Spleen (tissue), 11 donors: ENCODE results near the gene SPACDR. TPM values are rescaled to one million over a fixed set of nuclear protein-coding genes. Genes with fewer than 3 reads are reported as not detected.

Source experiments
- DNase-seq: peaks from one replicate; pipeline ENCODE4 v3.0.0-alpha.2; 2020
- H3K27ac ChIP-seq, 8 donors: fragments of 200-600 bp; sonication (generic) in 7 of 8; 1 replicate in 4 of 8; 2 replicates in 4 of 8; pipeline versions ENCODE4 v1.5.0 to v1.8.0; 2016 to 2021; ENCODE audit warnings: inconsistent platforms in 4 of 8, mild to moderate bottlenecking in 4 of 8, moderate library complexity in 1 of 8
- H3K27me3 ChIP-seq, 7 donors: fragments of 200-600 bp; sonication (generic) in 6 of 7; replicated peaks in 1 of 7; 1 replicate in 4 of 7; 2 replicates in 3 of 7; pipeline versions ENCODE4 v1.5.0 to v1.8.0; 2016 to 2021; ENCODE audit warnings: inconsistent platforms in 3 of 7, mild to moderate bottlenecking in 1 of 7
- H3K36me3 ChIP-seq, 6 donors: fragments of 200-600 bp; sonication (generic) in 5 of 6; 1 replicate in 4 of 6; 2 replicates in 2 of 6; pipeline versions ENCODE4 v1.5.0 to v1.8.0; 2016 to 2021; ENCODE audit warnings: inconsistent platforms in 2 of 6
- H3K4me1 ChIP-seq, 6 donors: fragments of 200-600 bp; sonication (generic) in 5 of 6; 1 replicate in 3 of 6; 2 replicates in 3 of 6; pipeline versions ENCODE4 v1.5.0 to v1.8.0; 2016 to 2021; ENCODE audit warnings: inconsistent platforms in 3 of 6
- H3K4me3 ChIP-seq, 8 donors: fragments of 200-600 bp; sonication (generic) in 7 of 8; 1 replicate in 4 of 8; 2 replicates in 4 of 8; pipeline versions ENCODE4 v1.5.0 to v1.8.0; 2016 to 2021; ENCODE audit warnings: inconsistent platforms in 4 of 8, mild to moderate bottlenecking in 4 of 8, moderate library complexity in 2 of 8
- H3K9me3 ChIP-seq, 8 donors: fragments of 200-600 bp; sonication (generic) in 7 of 8; 1 replicate in 4 of 8; 2 replicates in 4 of 8; pipeline versions ENCODE4 v1.5.0 to v1.8.0; 2016 to 2021; ENCODE audit warnings: inconsistent platforms in 4 of 8
- POLR2A ChIP-seq, 3 donors: fragments of 450-650 bp; IDR thresholded peaks; one replicate each; pipeline ENCODE4 v1.5.1; 2017; ENCODE audit warnings: antibody characterized with exemption in 3 of 3, mild to moderate bottlenecking in 1 of 3
- POLR2AphosphoS5 ChIP-seq, 3 donors: sonication (generic); formaldehyde crosslinking; IDR thresholded peaks; one replicate each; pipeline ENCODE4 v1.5.1; 2017; ENCODE audit warnings: antibody characterized with exemption in 3 of 3
- WGBS, 5 donors: extraction: QIAGEN DNeasy Blood & Tissue Kit in 3 of 5; methylation state at CpG; one replicate each; pipeline versions ENCODE4 v1.1.5 to v1.1.7; 2013 to 2018; 5-methylcytosine and 5-hydroxymethylcytosine counted together
- intact Hi-C: fragments of 100-400 bp; cut with DNase I; formaldehyde crosslinking; loops from one replicate; pipeline ENCODE4 v1.15.0; 2023; ENCODE audit warnings: low total_unique reads
- polyA plus RNA-seq, 3 donors: library from polyadenylated mRNA; stranded (reverse); fragments of 200-250 nt; gene quantifications; one replicate each; pipeline ENCODE4 v1.2.1, GENCODE V29; 2013
- total RNA-seq, 7 donors: library from RNA; depleted of rRNA in 3 of 7; stranded (reverse); fragments of >200 nt in 3 of 7; fragmentation: NEBNext Ultra II Directional in 4 of 7; extraction: Animal tissue kit (Norgen Biotek cat#: 25700) in 4 of 7; gene quantifications; one replicate each; pipeline versions ENCODE4 v1.1.0 to v1.2.1, GENCODE V29; 2016 to 2021
- TF ChIP-seq, protein P1 (sequence below), 11 experiments: fragments of 200-600 bp in 7 of 11; fragments of 450-650 bp in 4 of 11; sonication (generic) in 4 of 11; IDR thresholded peaks in 8 of 11; conservative IDR thresholded peaks in 3 of 11; 1 replicate in 7 of 11; 2 replicates in 4 of 11; pipeline versions ENCODE4 v1.4.0 to v1.8.0; 2016 to 2021; ENCODE audit warnings: antibody characterized with exemption in 11 of 11, inconsistent platforms in 4 of 11, mild to moderate bottlenecking in 1 of 11
- donor health status: healthy with polysubstance abuse.
- donor health status: DM: no; HTN: no; CAD: no; lungs with moderate emphysema.
- donor health status: DM: no; HTN: no; CAD: no.
- donor health status: Bipolar disorder and iron deficiency.
- donor health status: healthy.
- donor health status: DM: no; HTN: no; CAD: no.
- donor health status: DM: yes; HTN: yes; CAD: no.

The SPACDR gene
- total and polyA plus RNA-seq, 10 donors, result 0.65 to 4.6 (median 1.7) TPM; not detected in 2

DNA sequence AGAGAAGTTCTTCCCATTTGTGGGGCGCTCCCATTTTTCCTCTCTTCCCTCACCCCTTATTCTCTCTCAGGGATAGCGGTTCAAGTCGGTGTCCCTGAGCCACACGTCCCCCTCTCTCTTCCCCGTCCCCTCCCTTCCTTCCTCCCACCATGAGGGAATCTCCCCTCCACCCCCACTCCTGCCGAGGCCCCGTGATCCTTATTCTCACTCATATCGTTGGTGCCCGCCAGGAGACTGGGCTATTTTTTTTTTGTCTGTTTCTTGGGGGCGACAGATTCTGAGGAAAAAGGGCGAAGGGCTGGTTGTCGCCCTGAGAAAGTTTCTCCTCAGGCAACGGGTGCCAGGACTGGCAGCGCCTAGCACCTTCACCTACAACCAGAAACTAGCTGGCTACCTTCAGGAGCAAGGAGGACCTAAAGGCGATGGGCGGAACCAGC lies 36.3 kb downstream of the SPACDR start:
- intact Hi-C loops, result no loop called here
- Histone ChIP-seq H3K4me1 (peaks cover 23 to 47% (median 32%) of the 10 kb centered on the region in 6 donors), H3K36me3 (peaks cover 0 to 21% (median 3%) of the 10 kb centered on the region in 6 donors), H3K4me3 (peak overlapping the region in 6 of 8 donors; percentile 38 to 97 (median 79)), H3K27me3 (no peaks in the 10 kb centered on the region), H3K27ac (peak overlapping the region; percentile 99 to 100 (median 100)), H3K9me3 (no peaks in the 10 kb centered on the region)
- TF ChIP-seq POLR2AphosphoS5 (IDR thresholded peaks at IDR 0.05) (no peak), POLR2A (IDR thresholded peaks at IDR 0.05) (no peak)
- TF ChIP-seq, protein P1, sequence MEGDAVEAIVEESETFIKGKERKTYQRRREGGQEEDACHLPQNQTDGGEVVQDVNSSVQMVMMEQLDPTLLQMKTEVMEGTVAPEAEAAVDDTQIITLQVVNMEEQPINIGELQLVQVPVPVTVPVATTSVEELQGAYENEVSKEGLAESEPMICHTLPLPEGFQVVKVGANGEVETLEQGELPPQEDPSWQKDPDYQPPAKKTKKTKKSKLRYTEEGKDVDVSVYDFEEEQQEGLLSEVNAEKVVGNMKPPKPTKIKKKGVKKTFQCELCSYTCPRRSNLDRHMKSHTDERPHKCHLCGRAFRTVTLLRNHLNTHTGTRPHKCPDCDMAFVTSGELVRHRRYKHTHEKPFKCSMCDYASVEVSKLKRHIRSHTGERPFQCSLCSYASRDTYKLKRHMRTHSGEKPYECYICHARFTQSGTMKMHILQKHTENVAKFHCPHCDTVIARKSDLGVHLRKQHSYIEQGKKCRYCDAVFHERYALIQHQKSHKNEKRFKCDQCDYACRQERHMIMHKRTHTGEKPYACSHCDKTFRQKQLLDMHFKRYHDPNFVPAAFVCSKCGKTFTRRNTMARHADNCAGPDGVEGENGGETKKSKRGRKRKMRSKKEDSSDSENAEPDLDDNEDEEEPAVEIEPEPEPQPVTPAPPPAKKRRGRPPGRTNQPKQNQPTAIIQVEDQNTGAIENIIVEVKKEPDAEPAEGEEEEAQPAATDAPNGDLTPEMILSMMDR (IDR thresholded peaks at IDR 0.05 in 8 of 11, conservative IDR thresholded peaks at IDR 0.05 in 3 of 11), result peak in 1 of 11 experiments; percentile 3
- 51 to 57% (median 56%) methylated on average over 16 of the region's 16 CpGs for WGBS, 5 donors
- DNase-seq, result no peak

DNA sequence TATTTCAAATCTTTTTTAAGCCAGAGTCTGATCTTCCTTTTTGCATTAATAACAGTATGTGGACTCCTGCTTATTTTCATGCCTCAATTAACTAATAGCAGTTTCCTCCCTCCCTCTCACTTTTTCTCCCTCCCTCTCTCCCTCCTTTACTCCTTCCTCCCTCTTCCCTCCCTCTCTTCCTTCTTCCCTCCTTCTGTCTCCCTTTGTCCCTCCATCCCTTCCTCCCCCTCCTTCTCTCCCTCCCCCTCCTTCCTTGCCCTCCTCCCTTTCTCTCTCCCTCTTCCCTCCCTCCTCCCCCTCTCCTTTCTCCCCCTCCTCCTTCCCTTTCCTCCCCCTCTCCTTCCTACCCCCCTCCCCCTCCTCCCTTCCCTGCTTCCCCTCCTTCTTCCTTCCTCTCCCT lies 37.5 kb downstream of the SPACDR start:
- intact Hi-C loops, result no loop called here
- H3K9me3 ChIP-seq, result no peaks in the 10 kb centered on the region
- H3K27me3 ChIP-seq, result no peaks in the 10 kb centered on the region
- no peak overlapping the region for H3K4me3 ChIP-seq
- H3K36me3 ChIP-seq, result peaks cover 0 to 12% (median 0%) of the 10 kb centered on the region in 6 donors
- TF ChIP-seq POLR2AphosphoS5 (IDR thresholded peaks at IDR 0.05), result no peak
- TF ChIP-seq POLR2A (IDR thresholded peaks at IDR 0.05), result no peak
- H3K27ac ChIP-seq, result no peak overlapping the region
- no peak for DNase-seq
- peaks cover 10 to 34% (median 20%) of the 10 kb centered on the region in 6 donors for H3K4me1 ChIP-seq

DNA sequence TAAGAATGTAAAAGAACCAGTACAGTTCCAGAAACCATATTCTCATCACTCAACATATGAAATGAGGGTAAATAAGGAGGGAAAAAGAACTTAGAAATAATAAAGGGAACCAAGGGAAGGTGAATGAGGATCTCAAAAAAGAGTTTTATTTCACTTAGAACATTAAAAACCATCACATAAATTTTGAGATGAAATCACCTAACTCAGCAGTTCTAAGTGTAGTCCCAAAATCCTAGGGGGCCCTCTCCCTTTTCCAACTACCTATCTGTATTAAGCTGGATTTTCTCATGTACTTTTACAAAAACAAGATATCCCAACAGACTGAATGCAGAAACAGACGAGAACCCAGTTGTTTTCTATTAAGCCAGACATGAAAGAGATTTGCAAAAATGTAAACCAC lies 38.7 kb downstream of the SPACDR start:
- intact Hi-C loops, result no loop called here
- no peaks in the 10 kb centered on the region for H3K27me3 ChIP-seq

DNA sequence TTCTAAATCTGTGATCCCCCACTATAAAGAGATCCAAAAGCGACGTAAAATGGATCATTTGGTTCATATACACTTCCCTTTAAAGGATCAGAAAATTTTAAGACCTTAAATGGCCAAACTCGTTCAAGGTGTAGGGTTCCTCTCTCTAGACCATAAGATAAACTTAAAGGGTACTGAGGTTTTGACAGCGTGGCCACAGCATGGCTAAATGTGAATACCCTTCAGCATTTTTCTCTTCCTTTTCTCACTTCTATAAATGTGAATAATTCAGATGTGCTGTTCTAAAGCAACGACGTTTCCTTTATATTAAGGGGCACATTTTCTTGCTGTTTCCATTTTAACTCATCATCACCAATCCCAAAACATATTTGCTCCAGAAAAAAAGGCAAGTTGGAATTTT lies 40.7 kb downstream of the SPACDR start:
- WGBS, 5 donors, result 55 to 77% (median 69%) methylated on average over 6 of the region's 6 CpGs
- Histone ChIP-seq H3K27ac (no peak overlapping the region), H3K27me3 (no peaks in the 10 kb centered on the region), H3K4me3 (no peak overlapping the region), H3K4me1 (peaks cover 0 to 20% (median 8%) of the 10 kb centered on the region in 6 donors), H3K9me3 (no peaks in the 10 kb centered on the region), H3K36me3 (peaks cover 0 to 5% (median 0%) of the 10 kb centered on the region in 6 donors)
- no peak for TF ChIP-seq POLR2A (IDR thresholded peaks at IDR 0.05)
- no peak for TF ChIP-seq POLR2AphosphoS5 (IDR thresholded peaks at IDR 0.05)
- TF ChIP-seq, protein P1 (IDR thresholded peaks at IDR 0.05 in 8 of 11, conservative IDR thresholded peaks at IDR 0.05 in 3 of 11), result no peak
- no peak for DNase-seq
- intact Hi-C loops, result no loop called here

More for the DNA sequence above, 38.7 kb downstream of the SPACDR start:
- no peak for DNase-seq
- H3K27ac ChIP-seq, result no peak overlapping the region
- peaks cover 0 to 5% (median 0%) of the 10 kb centered on the region in 6 donors for H3K36me3 ChIP-seq
- H3K9me3 ChIP-seq, result no peaks in the 10 kb centered on the region
- WGBS, 5 donors, result 54 to 91% (median 87%) methylated on average over 1 of the region's 1 CpG
- H3K4me1 ChIP-seq, result peaks cover 0 to 23% (median 8%) of the 10 kb centered on the region in 6 donors
- TF ChIP-seq, protein P1 (IDR thresholded peaks at IDR 0.05 in 8 of 11, conservative IDR thresholded peaks at IDR 0.05 in 3 of 11), result no peak
- TF ChIP-seq POLR2A (IDR thresholded peaks at IDR 0.05) (no peak), POLR2AphosphoS5 (IDR thresholded peaks at IDR 0.05) (no peak)
- no peak overlapping the region for H3K4me3 ChIP-seq
